ENCODE results near the gene MACF1. TPM values are rescaled to one million over a fixed set of nuclear protein-coding genes. Genes with fewer than 3 reads are reported as not detected.
A peak's percentile ranks its signal among the peaks of the same experiment; 100 is the strongest.

MACF1 gene
- total RNA-seq, 3 donors from 2014 or later = 279 to 350 (median 325) TPM

DNA sequence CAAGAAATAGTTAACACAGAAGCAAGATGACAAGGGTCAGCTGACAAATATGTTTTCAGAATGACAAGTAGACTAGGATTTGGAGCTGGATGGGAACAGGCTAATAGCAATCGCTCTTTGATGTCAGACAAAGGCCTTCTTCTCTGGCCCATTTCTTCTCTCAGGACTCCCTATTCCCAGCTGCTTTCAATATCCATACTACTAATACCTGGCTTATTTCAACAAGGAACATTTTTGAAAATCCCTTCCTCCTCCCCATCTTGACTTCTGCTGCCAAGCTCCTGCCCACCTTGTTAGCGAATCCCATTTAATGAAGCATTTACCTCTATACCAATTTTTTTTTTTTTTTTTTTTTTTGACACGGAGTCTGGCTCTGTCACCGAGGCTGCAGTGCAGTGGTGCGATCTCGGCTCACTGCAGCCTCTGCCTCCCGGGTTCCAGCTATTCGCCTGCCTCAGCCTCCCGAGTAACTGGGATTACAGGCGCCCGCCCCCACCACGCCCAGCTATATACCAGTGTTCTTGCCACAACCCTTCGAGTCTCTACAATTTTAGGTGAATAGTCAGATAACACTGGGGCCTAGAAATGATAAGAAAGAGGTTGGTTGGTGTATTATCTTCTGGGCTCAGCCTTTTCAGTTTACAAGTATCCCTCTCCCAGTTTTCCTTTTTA, 68.4 kb downstream of the MACF1 start:
- Histone ChIP-seq H3K4me3 (peak overlapping the region in 1 of 3 donors; percentile 1), H3K27me3 (no peaks in the 10 kb centered on the region), H3K36me3 (no peaks in the 10 kb centered on the region), H3K27ac (peak overlapping the region; percentile 33 to 41), H3K4me1 (peaks cover 0 to 10% of the 10 kb centered on the region in 2 donors), H3K9me3 (no peaks in the 10 kb centered on the region)
- DNase-seq (ENCODE audit: low spot score in 2 of 2) = no peak
- intact Hi-C loops (cut with DNase I; ENCODE audit: low total_unique reads) = loop anchor here (5.0 kb wide), 1 partner anchor 171 kb away; no protein-coding TSS in a partner anchor
- TF ChIP-seq POLR2A (IDR thresholded peaks at IDR 0.05) (no peak), POLR2AphosphoS5 (IDR thresholded peaks at IDR 0.05) (no peak)
- TF ChIP-seq, protein P1, sequence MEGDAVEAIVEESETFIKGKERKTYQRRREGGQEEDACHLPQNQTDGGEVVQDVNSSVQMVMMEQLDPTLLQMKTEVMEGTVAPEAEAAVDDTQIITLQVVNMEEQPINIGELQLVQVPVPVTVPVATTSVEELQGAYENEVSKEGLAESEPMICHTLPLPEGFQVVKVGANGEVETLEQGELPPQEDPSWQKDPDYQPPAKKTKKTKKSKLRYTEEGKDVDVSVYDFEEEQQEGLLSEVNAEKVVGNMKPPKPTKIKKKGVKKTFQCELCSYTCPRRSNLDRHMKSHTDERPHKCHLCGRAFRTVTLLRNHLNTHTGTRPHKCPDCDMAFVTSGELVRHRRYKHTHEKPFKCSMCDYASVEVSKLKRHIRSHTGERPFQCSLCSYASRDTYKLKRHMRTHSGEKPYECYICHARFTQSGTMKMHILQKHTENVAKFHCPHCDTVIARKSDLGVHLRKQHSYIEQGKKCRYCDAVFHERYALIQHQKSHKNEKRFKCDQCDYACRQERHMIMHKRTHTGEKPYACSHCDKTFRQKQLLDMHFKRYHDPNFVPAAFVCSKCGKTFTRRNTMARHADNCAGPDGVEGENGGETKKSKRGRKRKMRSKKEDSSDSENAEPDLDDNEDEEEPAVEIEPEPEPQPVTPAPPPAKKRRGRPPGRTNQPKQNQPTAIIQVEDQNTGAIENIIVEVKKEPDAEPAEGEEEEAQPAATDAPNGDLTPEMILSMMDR (IDR thresholded peaks at IDR 0.05) = no peak

DNA sequence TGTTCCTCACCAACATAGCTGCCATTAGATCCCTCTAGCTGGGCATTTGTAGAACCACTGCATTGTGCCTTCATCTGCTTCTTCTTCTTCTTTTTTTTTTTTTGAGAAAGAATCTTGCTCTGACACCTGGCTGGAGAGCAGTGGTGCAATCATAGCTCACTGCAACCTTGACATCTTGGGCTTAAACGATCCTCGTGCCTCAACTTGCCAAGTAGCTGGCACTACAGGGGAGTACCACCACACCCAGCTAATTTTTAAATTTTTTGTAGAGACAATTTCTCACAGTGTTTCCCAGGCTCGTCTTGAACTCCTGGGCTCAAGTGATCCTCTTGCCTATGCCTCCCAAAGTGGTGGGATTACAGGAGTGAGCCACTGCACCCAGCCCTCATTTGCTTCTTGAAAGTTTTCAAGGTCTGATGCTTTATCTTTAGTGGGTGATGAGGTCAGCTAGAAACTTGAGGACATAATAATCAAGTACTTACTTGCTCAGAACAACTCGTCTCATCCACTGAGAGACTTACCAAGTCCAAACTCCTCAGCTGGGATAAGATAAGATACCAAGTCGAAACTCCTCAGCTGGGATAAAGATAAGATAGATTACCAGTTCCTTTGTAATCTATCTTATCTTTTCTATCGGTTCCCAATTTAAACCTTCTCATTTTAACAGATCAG, 71.5 kb downstream of the MACF1 start:
- no peak for DNase-seq (ENCODE audit: low spot score in 2 of 2)
- no peak overlapping the region for H3K4me3 ChIP-seq
- intact Hi-C loops (cut with DNase I; ENCODE audit: low total_unique reads) = no loop called here
- no peaks in the 10 kb centered on the region for H3K4me1 ChIP-seq
- H3K27me3 ChIP-seq = no peaks in the 10 kb centered on the region
- H3K27ac ChIP-seq = no peak overlapping the region
- TF ChIP-seq POLR2A (IDR thresholded peaks at IDR 0.05) (no peak), POLR2AphosphoS5 (IDR thresholded peaks at IDR 0.05) (no peak)
- TF ChIP-seq, protein P1 (IDR thresholded peaks at IDR 0.05) = no peak
- no peaks in the 10 kb centered on the region for H3K36me3 ChIP-seq
- no peaks in the 10 kb centered on the region for H3K9me3 ChIP-seq

DNA sequence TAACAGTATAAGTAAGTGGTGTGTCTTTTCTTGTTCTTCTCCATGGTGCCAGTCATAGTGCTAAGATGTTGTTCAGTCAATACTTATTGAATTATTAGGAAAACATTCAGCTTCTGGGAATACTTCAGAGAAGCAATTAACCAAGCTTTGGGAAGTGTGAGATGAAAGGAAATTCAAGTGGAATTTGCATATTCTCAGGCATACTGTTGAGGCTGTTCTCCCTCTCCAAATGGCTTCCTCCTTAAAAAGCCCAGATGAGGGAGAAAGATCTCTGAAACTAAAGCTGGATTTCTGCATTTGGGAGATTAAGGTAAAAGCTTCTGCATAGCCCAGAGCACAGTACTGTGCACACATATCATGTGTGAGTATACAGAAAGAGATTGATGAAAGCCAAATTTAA, 73.4 kb downstream of the MACF1 start:
- Histone ChIP-seq H3K4me1 (no peaks in the 10 kb centered on the region), H3K4me3 (no peak overlapping the region), H3K9me3 (no peaks in the 10 kb centered on the region), H3K27ac (no peak overlapping the region), H3K36me3 (no peaks in the 10 kb centered on the region), H3K27me3 (no peaks in the 10 kb centered on the region)
- intact Hi-C loops (cut with DNase I; ENCODE audit: low total_unique reads) = no loop called here
- DNase-seq (ENCODE audit: low spot score in 2 of 2) = no peak
- TF ChIP-seq POLR2A (IDR thresholded peaks at IDR 0.05) = no peak

DNA sequence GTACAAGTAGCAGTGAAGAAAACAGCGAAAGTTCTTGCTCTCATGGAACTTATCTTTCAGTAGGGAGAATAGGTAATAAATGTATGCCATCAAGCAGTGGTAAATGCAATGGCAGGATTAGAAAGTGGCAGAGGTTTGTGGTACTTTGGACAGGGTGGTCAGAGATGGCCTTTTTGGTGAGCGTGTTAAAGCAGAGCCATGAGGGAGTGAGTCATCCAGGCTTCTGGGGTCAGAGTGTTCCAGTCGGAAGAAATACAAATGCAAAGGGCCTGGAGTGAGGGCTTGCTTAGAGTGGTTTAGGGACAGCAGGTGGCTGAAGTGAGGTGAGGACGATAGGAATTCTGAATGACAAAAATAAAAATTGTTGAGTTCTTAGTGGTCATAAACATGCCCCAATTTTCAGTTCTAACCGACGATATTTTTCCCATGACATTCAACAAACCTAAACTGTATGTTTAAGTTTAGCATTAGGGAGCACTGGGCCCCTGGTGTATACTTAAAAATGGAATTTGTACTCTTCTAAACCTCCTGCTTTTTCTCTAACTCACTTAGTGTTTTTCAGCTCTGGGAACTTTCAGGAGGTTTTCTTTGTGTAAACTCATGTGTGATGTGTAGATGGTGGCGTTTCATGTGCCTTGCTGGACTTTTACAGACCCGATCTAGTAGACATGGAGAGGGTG, 78.2 kb downstream of the MACF1 start:
- H3K27ac ChIP-seq = no peak overlapping the region
- no peak overlapping the region for H3K4me3 ChIP-seq
- H3K27me3 ChIP-seq = no peaks in the 10 kb centered on the region
- TF ChIP-seq, protein P1 (IDR thresholded peaks at IDR 0.05) = no peak
- TF ChIP-seq POLR2AphosphoS5 (IDR thresholded peaks at IDR 0.05) (no peak), POLR2A (IDR thresholded peaks at IDR 0.05) (no peak)
- H3K9me3 ChIP-seq = no peaks in the 10 kb centered on the region
- H3K36me3 ChIP-seq = peaks cover 4% of the 10 kb centered on the region
- DNase-seq (ENCODE audit: low spot score in 2 of 2) = no peak
- intact Hi-C loops (cut with DNase I; ENCODE audit: low total_unique reads) = no loop called here
- H3K4me1 ChIP-seq = no peaks in the 10 kb centered on the region

DNA sequence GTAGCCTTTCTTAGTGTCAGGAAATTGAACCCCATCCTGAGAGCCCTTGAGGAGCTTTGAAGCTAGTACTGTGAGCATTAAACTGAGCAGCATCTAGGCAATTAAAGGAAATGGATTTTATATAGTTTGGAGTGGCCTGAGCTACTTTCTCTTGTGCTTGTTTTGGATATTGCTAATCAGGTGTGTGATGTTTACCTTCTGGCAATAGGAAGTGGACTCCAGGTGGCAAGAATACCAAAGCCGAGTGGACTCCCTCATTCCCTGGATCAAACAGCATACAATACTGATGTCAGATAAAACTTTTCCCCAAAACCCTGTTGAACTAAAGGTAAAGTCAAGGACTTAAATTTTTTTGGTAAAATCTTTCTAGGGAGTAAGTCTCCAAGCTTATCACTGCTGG, 79.4 kb downstream of the MACF1 start:
- no peak overlapping the region for H3K4me3 ChIP-seq
- TF ChIP-seq, protein P1 (IDR thresholded peaks at IDR 0.05) = no peak
- TF ChIP-seq POLR2AphosphoS5 (IDR thresholded peaks at IDR 0.05) = no peak
- TF ChIP-seq POLR2A (IDR thresholded peaks at IDR 0.05) = no peak
- no peak overlapping the region for H3K27ac ChIP-seq
- H3K36me3 ChIP-seq = peaks cover 4% of the 10 kb centered on the region
- no peaks in the 10 kb centered on the region for H3K4me1 ChIP-seq
- no peaks in the 10 kb centered on the region for H3K9me3 ChIP-seq
- no peak for DNase-seq (ENCODE audit: low spot score in 2 of 2)
- no peaks in the 10 kb centered on the region for H3K27me3 ChIP-seq
- intact Hi-C loops (cut with DNase I; ENCODE audit: low total_unique reads) = no loop called here

Data from breast epithelium (tissue), 4 donors.